ENCODE results near the gene PLA2G4E. TPM values are rescaled to one million over a fixed set of nuclear protein-coding genes. Genes with fewer than 3 reads are reported as not detected.

The PLA2G4E gene
- total RNA-seq, 3 donors from 2014 or later: not detected

DNA sequence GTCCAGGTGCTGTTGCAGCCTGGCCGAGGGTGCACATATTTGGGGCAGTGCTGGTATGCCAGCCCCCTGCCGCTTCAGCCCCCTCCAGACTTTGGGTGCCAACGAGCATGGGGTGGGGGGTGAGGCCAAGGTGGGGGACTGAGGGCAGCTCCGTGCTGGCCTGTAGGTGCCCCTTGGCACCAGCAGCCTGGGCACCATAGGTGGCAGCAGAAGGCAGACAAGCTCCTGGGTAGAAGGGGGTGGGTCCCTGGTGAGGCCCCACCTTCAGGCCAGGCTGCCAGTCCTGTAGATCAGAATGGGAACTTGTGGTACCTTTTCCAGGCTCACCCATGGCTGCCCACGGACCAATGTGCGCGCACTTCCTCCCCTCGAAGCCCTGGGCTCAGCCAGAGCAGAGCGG lies 16.1 kb upstream of the PLA2G4E start:
- no peaks in the 10 kb centered on the region for H3K36me3 ChIP-seq
- no peaks in the 10 kb centered on the region for H3K4me1 ChIP-seq
- H3K27ac ChIP-seq: no peak overlapping the region
- no peaks in the 10 kb centered on the region for H3K9me3 ChIP-seq
- no peak overlapping the region for H3K4me3 ChIP-seq
- DNase-seq (ENCODE audit: low spot score in 2 of 2): no peak
- intact Hi-C loops (cut with DNase I; ENCODE audit: low total_unique reads): no loop called here
- TF ChIP-seq, protein P1, sequence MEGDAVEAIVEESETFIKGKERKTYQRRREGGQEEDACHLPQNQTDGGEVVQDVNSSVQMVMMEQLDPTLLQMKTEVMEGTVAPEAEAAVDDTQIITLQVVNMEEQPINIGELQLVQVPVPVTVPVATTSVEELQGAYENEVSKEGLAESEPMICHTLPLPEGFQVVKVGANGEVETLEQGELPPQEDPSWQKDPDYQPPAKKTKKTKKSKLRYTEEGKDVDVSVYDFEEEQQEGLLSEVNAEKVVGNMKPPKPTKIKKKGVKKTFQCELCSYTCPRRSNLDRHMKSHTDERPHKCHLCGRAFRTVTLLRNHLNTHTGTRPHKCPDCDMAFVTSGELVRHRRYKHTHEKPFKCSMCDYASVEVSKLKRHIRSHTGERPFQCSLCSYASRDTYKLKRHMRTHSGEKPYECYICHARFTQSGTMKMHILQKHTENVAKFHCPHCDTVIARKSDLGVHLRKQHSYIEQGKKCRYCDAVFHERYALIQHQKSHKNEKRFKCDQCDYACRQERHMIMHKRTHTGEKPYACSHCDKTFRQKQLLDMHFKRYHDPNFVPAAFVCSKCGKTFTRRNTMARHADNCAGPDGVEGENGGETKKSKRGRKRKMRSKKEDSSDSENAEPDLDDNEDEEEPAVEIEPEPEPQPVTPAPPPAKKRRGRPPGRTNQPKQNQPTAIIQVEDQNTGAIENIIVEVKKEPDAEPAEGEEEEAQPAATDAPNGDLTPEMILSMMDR (IDR thresholded peaks at IDR 0.05): no peak
- TF ChIP-seq POLR2AphosphoS5 (IDR thresholded peaks at IDR 0.05) (no peak), POLR2A (IDR thresholded peaks at IDR 0.05) (no peak)
- no peaks in the 10 kb centered on the region for H3K27me3 ChIP-seq

DNA sequence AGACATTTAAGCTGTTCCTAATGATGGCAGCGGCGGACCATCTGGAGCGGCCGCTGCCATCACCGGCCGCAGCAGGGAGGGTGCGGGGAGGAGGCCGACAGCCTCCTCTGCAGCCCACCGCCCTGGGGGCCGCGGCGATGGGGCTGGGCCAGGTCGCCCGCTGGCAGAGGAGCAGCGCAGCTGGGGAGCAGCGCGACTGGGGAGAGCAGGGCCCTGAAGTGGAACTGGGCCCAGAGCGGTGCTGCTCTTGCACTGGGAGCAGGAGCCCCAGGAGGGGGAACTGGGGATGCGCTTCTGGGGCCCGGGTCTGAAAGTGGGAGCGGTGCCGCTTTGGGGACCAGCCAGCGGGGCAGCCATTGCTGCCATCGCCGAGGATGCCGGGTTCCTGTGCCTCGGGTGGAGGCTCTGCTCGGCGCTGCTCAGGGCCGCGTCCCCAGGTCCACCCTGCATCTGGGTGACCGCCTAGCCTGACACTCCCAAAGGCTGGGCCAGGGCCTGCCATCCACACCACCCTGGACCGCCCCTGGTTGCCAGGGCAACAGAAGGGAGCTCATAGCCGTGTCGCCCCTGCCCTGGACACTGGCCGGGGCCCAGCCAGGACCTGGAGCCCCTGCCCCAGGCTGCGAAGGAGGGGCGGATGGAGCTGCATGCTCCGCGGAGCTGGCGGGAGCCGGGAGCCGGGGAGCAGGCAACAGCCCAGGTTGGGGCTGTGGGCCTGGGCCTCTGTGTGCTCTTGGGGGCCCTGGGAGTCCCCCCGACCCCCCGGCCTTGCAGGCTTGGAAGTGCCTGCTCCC lies 15.5 kb upstream of the PLA2G4E start:
- TF ChIP-seq POLR2AphosphoS5 (IDR thresholded peaks at IDR 0.05) (no peak), POLR2A (IDR thresholded peaks at IDR 0.05) (no peak)
- TF ChIP-seq, protein P1 (IDR thresholded peaks at IDR 0.05): no peak
- Histone ChIP-seq H3K9me3 (no peaks in the 10 kb centered on the region), H3K27ac (no peak overlapping the region), H3K4me1 (no peaks in the 10 kb centered on the region), H3K4me3 (no peak overlapping the region), H3K36me3 (no peaks in the 10 kb centered on the region), H3K27me3 (no peaks in the 10 kb centered on the region)
- DNase-seq (ENCODE audit: low spot score in 2 of 2): no peak
- intact Hi-C loops (cut with DNase I; ENCODE audit: low total_unique reads): no loop called here

DNA sequence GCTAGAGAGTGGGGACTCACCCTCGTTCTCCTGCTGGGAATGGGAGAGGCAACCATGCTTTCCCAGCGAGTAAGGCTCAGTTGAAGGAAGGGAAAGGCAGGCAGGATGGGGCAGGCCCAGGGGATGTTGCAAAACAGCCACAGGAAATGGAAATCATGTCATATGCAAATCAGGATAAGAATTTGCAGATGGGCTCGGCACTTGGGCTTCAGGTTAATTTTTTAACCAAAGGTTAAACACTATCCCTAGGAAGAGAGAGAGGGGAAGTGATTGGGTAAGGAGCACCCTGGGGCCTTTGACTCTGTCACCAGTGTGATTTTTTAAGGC lies 14.6 kb upstream of the PLA2G4E start:
- no peaks in the 10 kb centered on the region for H3K27me3 ChIP-seq
- H3K9me3 ChIP-seq: no peaks in the 10 kb centered on the region
- TF ChIP-seq POLR2A (IDR thresholded peaks at IDR 0.05) (no peak), POLR2AphosphoS5 (IDR thresholded peaks at IDR 0.05) (peak in 1 of 3 donors; percentile 19)
- TF ChIP-seq, protein P1 (IDR thresholded peaks at IDR 0.05): no peak
- H3K4me1 ChIP-seq: no peaks in the 10 kb centered on the region
- no peak overlapping the region for H3K27ac ChIP-seq
- no peaks in the 10 kb centered on the region for H3K36me3 ChIP-seq
- DNase-seq (ENCODE audit: low spot score in 2 of 2): no peak
- no peak overlapping the region for H3K4me3 ChIP-seq
- intact Hi-C loops (cut with DNase I; ENCODE audit: low total_unique reads): no loop called here

DNA sequence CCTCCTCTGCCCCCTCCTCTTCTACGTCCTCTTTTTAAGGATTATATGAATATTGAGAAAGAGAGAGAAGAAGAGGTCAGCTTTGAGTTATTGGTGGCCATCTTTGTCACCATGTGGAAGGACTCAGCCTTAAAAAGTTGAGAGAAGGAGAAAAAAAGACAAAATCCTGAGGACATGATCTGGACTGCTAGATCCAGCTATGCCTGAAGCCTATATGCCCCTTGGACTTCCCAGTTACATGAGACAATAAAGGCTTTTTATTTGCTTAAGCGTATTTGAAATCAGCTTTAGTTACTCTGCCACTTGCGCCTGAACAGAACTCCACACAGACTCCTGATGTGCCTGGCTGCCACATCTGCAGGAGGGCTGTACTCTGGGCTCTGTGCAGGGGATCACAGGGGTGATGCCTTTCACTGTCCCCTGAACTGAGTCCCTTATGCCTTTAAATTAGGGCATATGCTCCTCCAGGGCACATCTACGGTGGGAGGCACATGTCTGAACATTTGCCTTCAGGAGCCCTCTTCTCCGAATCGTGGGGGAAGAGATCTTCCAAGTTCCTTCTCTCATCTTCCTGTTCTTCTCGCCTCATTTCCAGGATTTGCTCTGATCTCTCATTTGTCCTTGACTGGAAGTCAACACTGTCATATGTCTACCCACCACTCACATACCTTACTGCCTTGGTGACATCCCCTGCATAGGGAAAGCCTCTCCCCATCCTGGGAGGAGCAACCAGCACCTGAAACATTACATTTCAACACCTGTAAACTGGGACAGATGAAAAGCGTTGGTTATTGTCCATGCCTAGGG lies 14.0 kb upstream of the PLA2G4E start:
- Histone ChIP-seq H3K4me1 (no peaks in the 10 kb centered on the region), H3K27ac (peak overlapping the region in 1 of 2 donors; percentile 52), H3K36me3 (no peaks in the 10 kb centered on the region), H3K4me3 (no peak overlapping the region), H3K9me3 (no peaks in the 10 kb centered on the region), H3K27me3 (no peaks in the 10 kb centered on the region)
- no peak for DNase-seq (ENCODE audit: low spot score in 2 of 2)
- intact Hi-C loops (cut with DNase I; ENCODE audit: low total_unique reads): no loop called here
- TF ChIP-seq POLR2AphosphoS5 (IDR thresholded peaks at IDR 0.05): no peak
- no peak for TF ChIP-seq POLR2A (IDR thresholded peaks at IDR 0.05)
- TF ChIP-seq, protein P1 (IDR thresholded peaks at IDR 0.05): no peak

Measured in breast epithelium (tissue), 4 donors.